IPS-11a (cell line): ENCODE data around the gene MED28.

ENCODE experiments used
- H3K4me3 ChIP-seq: one replicate; pipeline ENCODE4 v1.5.1; 2013; ENCODE audit warnings: low read depth, low read length, control low read depth

Gene MED28

DNA sequence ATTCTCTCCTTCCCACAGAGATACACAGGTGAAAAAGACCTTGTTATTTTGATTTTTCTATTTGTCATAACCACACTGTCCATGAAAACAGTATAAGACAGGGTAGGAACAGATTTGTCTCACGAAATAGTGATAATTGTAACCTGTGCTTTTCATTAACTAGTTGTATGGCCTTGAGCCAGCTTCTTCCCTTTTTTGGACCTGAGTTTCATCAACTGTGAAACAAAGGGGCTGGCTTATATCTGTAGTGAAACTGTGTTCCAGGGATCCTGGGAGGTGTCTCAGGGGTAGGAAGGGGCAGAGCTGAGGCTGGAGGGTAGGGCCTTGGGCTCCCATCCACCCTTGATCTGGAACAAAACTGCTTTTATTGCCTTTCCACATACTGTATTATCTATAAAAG is 50.9 kb downstream of the MED28 start:
- no peak overlapping the region for H3K4me3 ChIP-seq

- no peak overlapping the region for H3K4me3 ChIP-seq
Measured at GRCh38 chr4:17665852-17666251, 51.4 kb downstream of the MED28 start.

- no peak overlapping the region for H3K4me3 ChIP-seq
Measured at GRCh38 chr4:17667253-17667652, 52.8 kb downstream of the MED28 start.

DNA sequence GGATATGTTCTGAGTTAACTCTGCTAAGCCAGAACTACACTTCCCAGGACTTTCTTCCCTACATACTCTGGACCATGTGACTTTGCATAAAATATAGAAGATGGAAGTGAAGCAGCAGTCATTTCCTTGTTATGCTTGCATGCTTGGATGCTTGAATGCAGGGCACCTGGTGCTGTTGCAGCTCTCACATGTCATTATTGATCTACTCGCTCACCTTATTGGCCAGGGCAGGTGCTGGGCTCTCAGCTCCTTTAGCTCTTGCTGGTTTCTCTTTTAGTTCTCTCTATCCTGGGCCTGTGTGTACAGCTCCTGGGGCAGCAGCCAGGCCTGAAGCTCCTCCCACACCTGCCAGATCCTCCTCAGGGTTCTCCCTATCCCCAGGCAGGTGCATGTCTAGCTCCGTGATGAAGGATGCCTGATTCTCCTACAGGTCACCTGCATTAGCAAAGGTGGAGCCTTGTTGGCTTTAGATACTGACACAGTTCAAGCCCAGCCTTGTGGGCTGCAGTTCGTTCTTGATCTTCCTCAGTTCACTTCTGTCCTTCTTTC is 53.3 kb downstream of the MED28 start:
- no peak overlapping the region for H3K4me3 ChIP-seq

GRCh38 chr4:17670423-17670822 is 56.0 kb downstream of the MED28 start:
- H3K4me3 ChIP-seq: no peak overlapping the region

- no peak overlapping the region for H3K4me3 ChIP-seq
Measured at GRCh38 chr4:17680559-17681280, 66.3 kb downstream of the MED28 start.

- H3K4me3 ChIP-seq: no peak overlapping the region
Measured at GRCh38 chr4:17681281-17682221, 67.1 kb downstream of the MED28 start.

DNA sequence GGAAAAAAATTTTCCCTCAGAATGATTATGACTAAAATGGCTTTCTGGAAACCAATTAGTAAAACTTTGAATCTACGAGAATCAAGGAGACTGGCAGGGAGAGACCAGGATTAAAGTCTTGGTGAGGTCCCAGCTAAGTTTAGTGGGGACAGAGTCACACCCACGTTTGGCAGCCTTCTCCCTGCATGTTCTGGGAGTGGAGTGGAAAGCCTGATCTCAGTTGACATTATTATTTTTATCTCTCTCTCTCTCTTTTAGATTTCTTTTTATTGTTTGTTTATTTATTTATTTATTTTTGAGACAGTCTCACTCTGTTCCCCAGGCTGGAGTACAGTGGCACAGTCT is 67.8 kb downstream of the MED28 start:
- no peak overlapping the region for H3K4me3 ChIP-seq
